Eye (tissue), 1 donor: ENCODE data around the gene HGS.

Experiments used
- DNase-seq: peaks from one replicate; pipeline ENCODE4 v3.0.0-alpha.2; 2015

Gene HGS

GRCh38 chr17:81706232-81706611, 22.4 kb downstream of the HGS start:
- no peak for DNase-seq

- no peak for DNase-seq
Observed at GRCh38 chr17:81706757-81707624, 23.2 kb downstream of the HGS start.

GRCh38 chr17:81707725-81708646, 24.2 kb downstream of the HGS start:
- DNase-seq = no peak

GRCh38 chr17:81708739-81709185, 25.0 kb downstream of the HGS start:
- DNase-seq = no peak

GRCh38 chr17:81710514-81711308, 26.9 kb downstream of the HGS start:
- DNase-seq = peak; percentile 37

DNA sequence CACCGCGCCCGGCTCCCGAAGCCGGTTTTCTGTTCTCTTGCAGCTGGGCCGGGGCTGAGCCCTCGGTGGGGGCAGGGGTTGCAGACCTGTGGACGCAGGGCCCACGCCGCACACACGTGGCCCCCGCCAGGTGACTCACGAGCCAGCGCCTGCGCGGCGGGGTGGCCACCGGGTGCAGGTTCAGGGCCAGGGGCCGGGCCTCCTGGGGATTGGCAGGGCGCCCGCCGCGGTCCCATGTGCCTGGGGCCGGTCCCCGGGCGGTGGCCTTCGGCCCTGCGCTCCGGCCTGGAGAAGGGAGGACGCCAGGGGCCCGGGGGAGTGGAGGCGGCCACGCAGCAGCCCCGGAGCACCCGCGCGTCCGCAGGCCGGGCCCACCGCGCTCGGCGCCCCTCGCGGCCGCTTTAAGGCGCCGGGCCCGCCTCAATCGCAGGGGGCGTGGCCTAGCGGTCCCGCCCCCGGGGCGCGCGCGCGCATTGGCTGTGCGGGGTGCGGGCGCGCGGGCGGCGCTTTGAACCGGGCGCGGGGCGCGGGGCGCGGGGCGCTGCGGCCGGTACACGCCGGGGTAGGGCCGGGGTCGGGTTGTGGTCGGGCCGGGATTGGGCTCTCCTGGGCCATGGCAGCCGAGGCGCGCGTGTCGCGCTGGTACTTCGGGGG, 28.1 kb downstream of the HGS start, which contains the start of gene SLC25A10:
Gene SLC25A10, plus strand, starts transcription at position 471 of the 654 bp plus-strand sequence. Its CDS starts 143 bp downstream, at position 614.
- peak; percentile 90 for DNase-seq

- peak; percentile 51 for DNase-seq
Observed at GRCh38 chr17:81712468-81713003, 28.7 kb downstream of the HGS start.

DNA sequence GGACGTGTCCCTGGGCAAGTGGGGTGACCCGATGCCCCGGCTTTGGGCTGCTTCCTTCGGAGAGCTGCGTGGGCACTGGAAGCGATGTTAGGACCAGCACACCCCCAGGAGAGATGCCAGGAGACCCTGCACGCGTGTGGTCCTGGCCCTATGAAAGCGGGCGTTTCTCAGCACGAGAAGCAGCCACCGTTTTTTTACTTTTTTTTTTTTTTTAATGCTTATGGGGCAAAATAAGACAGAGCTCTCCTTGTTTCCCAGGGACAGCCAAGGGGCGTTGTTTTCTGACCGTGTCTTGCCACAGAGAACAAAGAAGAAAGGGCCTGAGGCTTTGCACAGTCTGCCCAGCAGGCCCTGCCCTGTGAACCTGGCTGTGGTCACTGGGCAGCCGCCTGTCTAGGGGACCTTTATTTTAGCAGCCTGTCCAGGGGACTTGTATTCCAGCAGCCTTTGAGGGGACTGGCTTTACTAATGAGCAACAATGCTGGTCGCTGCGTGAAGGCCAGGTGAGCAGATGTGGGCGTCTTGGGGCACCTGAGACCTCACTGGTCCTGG, 29.3 kb downstream of the HGS start:
- peak; percentile 42 for DNase-seq

DNA sequence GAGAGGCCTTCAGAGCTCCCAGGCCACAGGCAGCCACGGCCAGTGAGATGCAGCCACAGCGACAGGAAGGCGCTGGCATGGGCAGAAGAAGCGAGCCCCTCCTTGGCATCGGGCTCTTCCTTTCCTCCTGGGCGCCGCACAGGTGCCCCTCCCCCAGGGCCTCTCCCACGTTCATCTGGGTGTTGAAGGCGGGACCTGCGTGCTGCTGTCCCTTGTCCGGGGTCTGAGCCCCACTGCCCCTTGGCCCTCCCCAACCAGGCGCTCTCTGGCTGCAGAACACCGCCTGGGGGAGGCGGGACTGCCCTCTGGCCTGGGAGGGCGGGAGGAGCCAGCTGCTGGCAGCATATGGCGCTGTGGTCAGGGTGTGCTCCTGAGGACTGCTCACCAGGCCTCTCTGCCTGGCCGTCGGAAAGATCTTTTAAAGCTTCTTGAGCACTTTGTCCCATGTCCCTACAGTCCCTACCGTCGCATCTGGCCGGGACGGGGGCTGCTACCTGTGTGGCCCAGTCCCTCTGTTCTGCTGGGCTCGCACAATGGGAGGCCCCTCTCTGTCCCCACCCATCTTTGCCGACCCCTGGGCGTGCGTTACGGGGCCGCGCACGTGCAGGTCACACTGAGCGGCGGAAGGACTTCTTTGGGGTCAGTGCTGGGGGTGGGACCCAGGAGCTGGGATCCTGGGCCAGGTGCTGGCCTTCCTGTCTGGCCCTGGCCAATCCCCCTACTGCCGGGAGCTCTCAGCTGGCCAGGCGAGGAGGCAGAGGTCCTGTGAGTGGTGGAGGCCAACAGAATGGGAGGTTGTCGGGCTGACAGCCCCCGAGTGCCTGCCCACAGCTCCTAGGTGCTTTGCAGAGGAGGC, 30.0 kb downstream of the HGS start:
- peak; percentile 65 for DNase-seq

DNA sequence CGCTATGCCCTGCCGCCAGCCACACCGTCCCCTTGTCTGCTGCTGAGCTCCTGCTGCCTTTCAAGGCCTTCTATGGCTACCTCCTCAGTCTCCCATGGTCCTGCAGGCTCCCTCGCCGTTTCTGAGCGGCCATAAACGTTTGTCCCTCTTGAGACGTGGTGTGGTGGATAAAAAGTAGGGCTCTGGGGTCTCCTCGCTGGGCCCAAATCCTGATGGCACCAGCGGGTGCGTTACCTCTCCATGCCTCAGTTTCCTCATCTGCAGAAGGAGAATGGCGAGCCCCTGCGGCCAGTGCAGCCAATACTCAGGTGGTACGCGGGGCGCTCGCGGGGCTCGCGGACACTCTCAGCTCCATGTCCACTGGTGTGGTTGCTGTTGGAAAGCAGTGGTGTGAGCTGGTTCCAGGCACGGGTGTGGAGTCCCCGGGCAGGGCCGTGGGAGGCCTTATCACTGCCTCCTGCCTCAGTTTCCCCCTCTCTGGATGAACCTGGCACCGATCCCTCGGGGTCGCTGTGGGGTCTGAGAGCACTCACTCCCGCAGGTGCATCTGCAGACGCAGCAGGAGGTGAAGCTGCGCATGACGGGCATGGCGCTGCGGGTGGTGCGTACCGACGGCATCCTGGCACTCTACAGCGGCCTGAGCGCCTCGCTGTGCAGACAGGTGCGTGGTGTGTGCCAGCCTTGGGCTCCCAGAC, 30.7 kb downstream of the HGS start:
- no peak for DNase-seq

DNA sequence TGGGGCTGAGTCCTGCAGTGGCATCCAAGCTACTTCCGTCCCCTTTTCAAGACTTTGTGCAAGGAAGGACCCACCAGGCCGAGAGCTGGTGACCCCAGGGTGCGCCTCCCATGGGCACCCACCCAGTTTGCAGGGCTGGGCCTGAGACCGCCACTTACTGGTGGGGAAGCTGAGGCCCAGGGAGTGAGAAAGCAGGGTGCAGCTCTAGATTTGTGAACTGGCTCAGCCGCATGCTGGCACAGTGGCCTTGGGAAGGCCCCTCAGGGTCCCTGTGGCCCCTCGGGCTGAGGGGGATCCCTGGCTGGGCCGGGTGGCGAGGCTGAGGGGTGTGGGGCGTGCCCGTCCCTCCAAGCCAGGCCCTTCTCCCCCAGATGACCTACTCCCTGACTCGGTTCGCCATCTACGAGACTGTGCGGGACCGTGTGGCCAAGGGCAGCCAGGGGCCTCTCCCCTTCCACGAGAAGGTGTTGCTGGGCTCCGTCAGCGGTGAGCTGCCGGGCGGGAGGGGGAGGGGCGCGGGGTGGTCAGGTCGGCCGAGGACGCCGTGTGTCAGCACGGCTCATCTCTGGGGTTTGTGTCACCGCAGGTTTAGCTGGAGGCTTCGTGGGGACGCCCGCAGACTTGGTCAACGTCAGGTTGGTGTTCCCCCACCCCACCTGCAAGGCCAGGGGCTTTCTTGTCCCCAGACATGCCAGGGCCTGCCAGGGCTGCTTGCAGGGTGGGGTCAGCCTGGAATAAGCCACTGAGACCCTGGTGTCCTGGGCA, 31.5 kb downstream of the HGS start:
- no peak for DNase-seq

DNA sequence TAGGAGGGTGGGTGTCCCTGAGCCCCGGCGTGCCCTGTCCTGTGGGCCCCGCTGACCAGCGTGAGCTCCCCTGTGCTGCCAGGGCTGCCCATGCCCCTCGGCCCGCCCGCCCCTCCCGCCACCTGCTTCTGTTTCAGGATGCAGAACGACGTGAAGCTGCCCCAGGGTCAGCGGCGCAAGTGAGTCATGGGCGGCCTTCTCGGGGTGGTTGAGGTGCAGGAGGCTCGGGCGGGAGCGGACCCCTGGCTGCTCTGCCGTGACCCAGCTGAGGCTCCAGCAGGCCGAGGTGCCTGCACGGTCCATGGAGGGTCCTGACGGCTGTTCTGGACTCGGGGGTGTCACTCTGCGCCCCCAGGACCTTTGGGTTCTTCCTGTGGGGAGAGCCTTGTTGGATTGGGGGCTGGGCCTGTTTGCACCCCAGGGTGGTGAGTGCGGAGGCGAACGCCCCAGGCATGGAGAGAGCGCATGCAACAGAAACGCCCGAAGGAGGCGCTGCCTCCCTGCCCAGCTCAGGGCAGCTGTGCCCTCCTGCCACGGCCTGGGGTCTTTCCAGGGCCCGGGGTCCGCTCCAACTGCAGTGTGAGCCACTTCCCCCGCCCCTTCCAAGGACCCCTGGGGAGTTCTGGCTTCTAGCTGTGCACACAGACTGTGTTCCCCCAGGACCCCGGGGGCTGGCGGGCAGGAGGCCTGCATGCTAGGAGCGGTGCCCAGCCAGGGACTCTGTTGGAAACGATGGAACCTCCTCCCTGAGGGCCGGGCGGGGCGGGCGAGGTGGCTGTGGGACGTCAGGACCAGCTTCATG, 32.3 kb downstream of the HGS start:
- no peak for DNase-seq

GRCh38 chr17:81716674-81716996, 32.8 kb downstream of the HGS start:
- DNase-seq = no peak

GRCh38 chr17:81717049-81717765, 33.4 kb downstream of the HGS start:
- DNase-seq = no peak

DNA sequence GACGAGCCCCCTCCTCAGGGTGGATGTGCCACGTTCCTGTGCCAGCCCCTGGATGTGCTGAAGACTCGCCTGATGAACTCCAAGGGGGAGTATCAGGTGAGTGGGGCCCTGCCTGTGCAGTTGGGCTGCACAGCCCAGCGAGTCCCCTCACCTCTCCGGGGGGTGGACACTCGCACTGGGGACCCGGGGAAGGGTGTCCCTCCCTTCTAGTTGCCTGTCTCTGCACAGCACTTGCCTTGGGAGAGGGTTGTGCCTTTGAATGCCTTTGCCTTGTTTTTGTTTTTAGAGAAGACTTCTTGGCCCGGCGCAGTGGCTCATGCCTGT, 33.9 kb downstream of the HGS start:
- DNase-seq = no peak

- DNase-seq = no peak
Observed at GRCh38 chr17:81719410-81720266, 35.8 kb downstream of the HGS start.
